Activated T-cell treated with anti-CD3 and anti-CD28 coated beads, Interleukin-2, amount 50 U/mL, for 24 hours (primary cell): ENCODE results near the gene GNAL.

Experiments
- DNase-seq: peaks from one replicate; pipeline ENCODE4 v3.0.0-alpha.2; 2020
- H3K27ac Mint-ChIP-seq: 2 replicates; pipeline ENCODE4 v1.8.0; 2020; ENCODE audit warnings: mild to moderate bottlenecking, mixed read lengths
- H3K27me3 Mint-ChIP-seq: 2 replicates; pipeline ENCODE4 v1.8.0; 2020; ENCODE audit warnings: mixed read lengths
- H3K36me3 Mint-ChIP-seq: 2 replicates; pipeline ENCODE4 v1.8.0; 2020; ENCODE audit warnings: low read depth, mixed read lengths
- H3K4me1 Mint-ChIP-seq: 2 replicates; pipeline ENCODE4 v1.8.0; 2020; ENCODE audit warnings: low read depth, mixed read lengths
- H3K4me3 Mint-ChIP-seq: 2 replicates; pipeline ENCODE4 v1.8.0; 2020; ENCODE audit warnings: mild to moderate bottlenecking, moderate library complexity, mixed read lengths
- H3K9me3 Mint-ChIP-seq: 2 replicates; pipeline ENCODE4 v1.8.0; 2020; ENCODE audit warnings: mixed read lengths

GNAL gene

DNA sequence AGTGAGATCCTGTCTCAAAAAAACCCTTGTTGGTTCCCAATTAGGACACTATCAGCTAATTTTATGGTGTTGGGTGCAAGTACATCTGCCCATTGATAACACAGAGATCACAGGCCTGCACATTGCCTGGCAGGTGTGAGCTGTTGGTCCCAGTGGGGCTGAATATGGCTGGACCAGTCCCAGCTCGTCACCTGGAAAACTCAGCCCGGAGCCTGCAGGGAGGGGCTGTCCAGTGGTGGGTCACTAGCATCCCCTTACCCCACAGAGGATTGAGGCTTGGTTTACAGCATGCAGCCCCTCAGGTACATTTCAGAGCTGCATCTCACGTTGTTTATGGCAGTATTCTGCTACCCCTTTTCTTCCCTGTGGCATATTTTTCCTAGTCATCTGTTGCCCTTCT is 121.3 kb downstream of the GNAL start:
- Mint-ChIP-seq H3K9me3 (no peaks in the 10 kb centered on the region), H3K27ac (no peak overlapping the region), H3K36me3 (no peaks in the 10 kb centered on the region), H3K4me1 (no peaks in the 10 kb centered on the region), H3K27me3 (peaks cover 4% of the 10 kb centered on the region), H3K4me3 (no peak overlapping the region)
- no peak for DNase-seq

- H3K4me1 Mint-ChIP-seq: no peaks in the 10 kb centered on the region
- no peak for DNase-seq
- H3K27me3 Mint-ChIP-seq: peaks cover 4% of the 10 kb centered on the region
- H3K9me3 Mint-ChIP-seq: no peaks in the 10 kb centered on the region
- no peaks in the 10 kb centered on the region for H3K36me3 Mint-ChIP-seq
- no peak overlapping the region for H3K27ac Mint-ChIP-seq
- no peak overlapping the region for H3K4me3 Mint-ChIP-seq
Measured at GRCh38 chr18:11811009-11811408, 121.9 kb downstream of the GNAL start.

DNA sequence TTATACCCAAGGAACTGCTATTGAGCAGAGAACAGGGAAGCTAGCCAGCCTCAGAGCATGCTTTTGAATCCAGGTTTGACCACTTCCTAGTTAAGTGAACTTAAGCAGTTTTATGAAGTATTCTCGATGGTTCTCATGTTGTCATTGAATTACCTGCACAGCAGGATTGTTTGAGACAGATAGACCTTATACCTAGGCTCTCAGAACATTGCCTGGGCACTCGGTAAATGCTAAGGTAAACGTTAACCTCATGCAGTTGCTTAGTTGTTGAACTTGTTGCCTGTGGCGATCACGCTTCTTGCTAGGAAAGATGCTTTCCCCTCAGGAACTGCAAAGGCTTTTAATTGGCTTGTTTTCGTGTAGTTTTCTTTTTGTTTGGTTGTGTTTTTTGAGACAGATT is 128.2 kb downstream of the GNAL start:
- Mint-ChIP-seq H3K9me3 (no peaks in the 10 kb centered on the region), H3K27ac (no peak overlapping the region), H3K36me3 (no peaks in the 10 kb centered on the region), H3K4me1 (no peaks in the 10 kb centered on the region), H3K4me3 (no peak overlapping the region), H3K27me3 (no peaks in the 10 kb centered on the region)
- DNase-seq: no peak

- no peak for DNase-seq
- no peak overlapping the region for H3K27ac Mint-ChIP-seq
- no peak overlapping the region for H3K4me3 Mint-ChIP-seq
- H3K4me1 Mint-ChIP-seq: no peaks in the 10 kb centered on the region
- no peaks in the 10 kb centered on the region for H3K36me3 Mint-ChIP-seq
- no peaks in the 10 kb centered on the region for H3K27me3 Mint-ChIP-seq
- H3K9me3 Mint-ChIP-seq: no peaks in the 10 kb centered on the region
Measured at GRCh38 chr18:11818486-11819203, 129.6 kb downstream of the GNAL start.

DNA sequence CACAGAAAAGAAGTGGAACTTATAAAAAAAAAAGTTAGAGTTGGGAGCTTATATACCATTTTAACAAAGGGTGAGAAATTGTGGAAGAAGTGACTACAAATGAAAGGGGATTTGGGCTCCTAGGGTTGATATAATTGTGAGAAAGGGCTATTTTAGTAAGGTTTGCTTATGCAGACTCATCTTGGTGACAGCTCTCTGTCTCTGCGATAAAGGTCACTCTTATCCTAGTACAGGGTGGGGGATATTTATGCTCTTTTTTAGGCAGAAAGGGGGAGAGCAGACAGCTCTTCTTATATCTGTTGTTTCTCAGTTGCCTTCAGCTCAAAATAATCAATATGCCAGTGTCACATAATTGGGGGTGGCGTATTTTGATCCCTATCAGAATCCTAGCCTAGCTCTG is 130.9 kb downstream of the GNAL start:
- Mint-ChIP-seq H3K36me3 (no peaks in the 10 kb centered on the region), H3K27me3 (no peaks in the 10 kb centered on the region), H3K4me3 (no peak overlapping the region), H3K27ac (no peak overlapping the region), H3K9me3 (no peaks in the 10 kb centered on the region), H3K4me1 (no peaks in the 10 kb centered on the region)
- no peak for DNase-seq

GRCh38 chr18:11820697-11821096 is 131.6 kb downstream of the GNAL start:
- H3K4me1 Mint-ChIP-seq: no peaks in the 10 kb centered on the region
- no peak overlapping the region for H3K4me3 Mint-ChIP-seq

DNA sequence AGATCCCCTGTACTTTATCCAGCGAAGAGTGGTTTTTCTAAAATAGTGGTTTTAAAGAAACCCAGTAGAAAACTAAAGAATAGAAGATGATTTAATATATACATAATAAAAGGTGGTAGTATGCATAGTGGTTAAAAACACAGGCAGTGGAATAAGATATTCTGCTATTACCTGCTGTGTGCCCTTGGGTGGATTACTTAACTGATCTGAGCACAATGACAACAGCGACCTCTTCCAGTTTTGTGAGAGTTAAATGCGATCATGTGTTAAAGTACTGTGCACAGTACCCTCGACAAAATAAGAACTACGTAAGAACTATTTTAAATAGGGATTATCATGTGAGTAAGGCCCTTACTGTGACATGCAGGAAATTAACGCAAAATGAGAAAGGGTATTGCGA is 132.1 kb downstream of the GNAL start:
- Mint-ChIP-seq H3K4me1 (no peaks in the 10 kb centered on the region), H3K27ac (no peak overlapping the region), H3K9me3 (no peaks in the 10 kb centered on the region), H3K36me3 (no peaks in the 10 kb centered on the region), H3K4me3 (no peak overlapping the region), H3K27me3 (no peaks in the 10 kb centered on the region)
- DNase-seq: no peak

More at GRCh38 chr18:11820697-11821096, 131.6 kb downstream of the GNAL start:
- H3K9me3 Mint-ChIP-seq: no peaks in the 10 kb centered on the region
- no peaks in the 10 kb centered on the region for H3K36me3 Mint-ChIP-seq
- no peaks in the 10 kb centered on the region for H3K27me3 Mint-ChIP-seq
- no peak for DNase-seq
- H3K27ac Mint-ChIP-seq: no peak overlapping the region

DNA sequence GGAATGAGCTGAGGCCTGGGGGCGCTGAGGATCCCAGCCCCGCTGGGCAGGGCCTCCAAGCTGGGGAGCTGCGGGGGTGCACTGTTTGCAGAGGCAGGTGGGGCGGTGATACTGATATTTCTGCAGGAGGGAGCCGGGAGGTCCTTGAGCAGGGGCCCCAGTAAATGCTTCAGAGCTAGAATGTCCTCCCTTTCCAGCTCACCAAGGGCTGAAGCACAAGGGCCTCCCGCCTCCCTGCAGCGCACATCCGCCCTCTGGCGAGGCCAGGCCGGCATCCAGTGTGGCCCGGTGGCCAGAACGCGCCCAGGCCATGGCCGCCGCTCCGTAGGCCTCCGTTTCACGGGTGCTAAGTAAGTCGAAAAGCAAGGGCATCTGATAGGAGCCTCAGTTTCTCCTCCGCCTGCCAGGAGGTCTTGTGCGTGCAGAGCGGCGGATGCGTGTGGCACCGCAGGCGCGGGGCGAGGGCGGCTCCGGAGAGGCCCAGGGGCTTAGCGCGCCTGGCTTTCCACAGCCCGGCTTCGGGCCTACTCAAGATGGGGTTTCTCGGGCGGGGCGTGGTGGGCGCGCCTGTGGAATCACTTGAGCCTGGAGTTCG is 132.7 kb downstream of the GNAL start:
- Mint-ChIP-seq H3K36me3 (no peaks in the 10 kb centered on the region), H3K9me3 (no peaks in the 10 kb centered on the region), H3K27ac (no peak overlapping the region), H3K4me3 (no peak overlapping the region), H3K4me1 (no peaks in the 10 kb centered on the region), H3K27me3 (no peaks in the 10 kb centered on the region)
- no peak for DNase-seq

DNA sequence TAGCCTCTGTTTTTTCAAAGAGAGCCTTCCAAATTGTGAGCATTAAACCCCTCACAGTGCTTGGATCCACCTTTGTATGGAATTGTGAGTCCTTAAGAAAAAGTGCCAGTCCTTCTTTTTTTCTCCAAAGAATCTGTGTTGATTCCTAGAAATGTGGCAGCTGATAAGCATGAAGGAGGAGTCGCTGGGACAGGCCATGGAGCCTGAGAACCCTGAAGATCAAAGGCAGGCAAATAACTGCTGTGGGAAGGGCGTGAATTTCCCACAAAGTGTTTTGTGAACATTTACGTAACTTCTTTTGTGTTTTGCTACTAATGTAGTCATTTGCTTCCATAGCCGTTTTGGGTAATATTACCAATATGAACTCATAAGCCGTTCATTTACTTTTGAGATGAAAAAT is 134.5 kb downstream of the GNAL start:
- Mint-ChIP-seq H3K4me3 (no peak overlapping the region), H3K36me3 (no peaks in the 10 kb centered on the region), H3K4me1 (no peaks in the 10 kb centered on the region), H3K27me3 (no peaks in the 10 kb centered on the region), H3K9me3 (no peaks in the 10 kb centered on the region), H3K27ac (no peak overlapping the region)
- DNase-seq: no peak

GRCh38 chr18:11826836-11827235 is 137.8 kb downstream of the GNAL start:
- H3K27ac Mint-ChIP-seq: no peak overlapping the region
- H3K36me3 Mint-ChIP-seq: no peaks in the 10 kb centered on the region
- no peak for DNase-seq
- H3K27me3 Mint-ChIP-seq: no peaks in the 10 kb centered on the region
- H3K4me1 Mint-ChIP-seq: peaks cover 4% of the 10 kb centered on the region
- no peak overlapping the region for H3K4me3 Mint-ChIP-seq
- no peaks in the 10 kb centered on the region for H3K9me3 Mint-ChIP-seq

- peak overlapping the region; percentile 23 for H3K27ac Mint-ChIP-seq
- DNase-seq: no peak
- H3K4me3 Mint-ChIP-seq: no peak overlapping the region
- no peaks in the 10 kb centered on the region for H3K9me3 Mint-ChIP-seq
- no peaks in the 10 kb centered on the region for H3K36me3 Mint-ChIP-seq
- H3K4me1 Mint-ChIP-seq: peaks cover 4% of the 10 kb centered on the region
- no peaks in the 10 kb centered on the region for H3K27me3 Mint-ChIP-seq
Measured at GRCh38 chr18:11828786-11829432, 139.8 kb downstream of the GNAL start.

DNA sequence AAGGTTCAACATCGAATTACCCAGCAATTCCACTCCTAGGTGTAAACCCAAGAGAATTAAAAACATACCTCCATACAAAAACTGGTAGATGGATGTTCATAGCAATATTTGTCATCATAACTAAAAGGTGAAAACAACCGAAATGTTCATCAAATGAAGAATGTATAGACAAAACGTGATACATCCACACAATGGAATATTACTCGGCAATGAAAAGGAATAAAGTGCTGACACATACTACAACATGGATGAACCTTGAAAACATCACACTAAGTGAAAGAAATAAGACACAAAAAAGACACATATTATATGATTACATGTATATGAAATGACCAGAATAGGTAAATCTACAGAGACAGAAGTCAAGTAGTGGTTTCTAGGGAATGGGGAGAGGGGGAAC is 141.5 kb downstream of the GNAL start:
- H3K27me3 Mint-ChIP-seq: no peaks in the 10 kb centered on the region
- H3K27ac Mint-ChIP-seq: no peak overlapping the region
- DNase-seq: no peak
- no peaks in the 10 kb centered on the region for H3K36me3 Mint-ChIP-seq
- H3K9me3 Mint-ChIP-seq: no peaks in the 10 kb centered on the region
- peaks cover 4% of the 10 kb centered on the region for H3K4me1 Mint-ChIP-seq
- no peak overlapping the region for H3K4me3 Mint-ChIP-seq

GRCh38 chr18:11831921-11832320 is 142.9 kb downstream of the GNAL start:
- Mint-ChIP-seq H3K27ac (no peak overlapping the region), H3K4me3 (no peak overlapping the region), H3K4me1 (peaks cover 4% of the 10 kb centered on the region), H3K36me3 (no peaks in the 10 kb centered on the region), H3K27me3 (no peaks in the 10 kb centered on the region), H3K9me3 (no peaks in the 10 kb centered on the region)
- DNase-seq: no peak

GRCh38 chr18:11834772-11835171 is 145.7 kb downstream of the GNAL start:
- H3K9me3 Mint-ChIP-seq: no peaks in the 10 kb centered on the region
- H3K4me3 Mint-ChIP-seq: no peak overlapping the region
- no peak for DNase-seq
- no peaks in the 10 kb centered on the region for H3K27me3 Mint-ChIP-seq
- no peaks in the 10 kb centered on the region for H3K36me3 Mint-ChIP-seq
- no peaks in the 10 kb centered on the region for H3K4me1 Mint-ChIP-seq
- H3K27ac Mint-ChIP-seq: no peak overlapping the region

DNA sequence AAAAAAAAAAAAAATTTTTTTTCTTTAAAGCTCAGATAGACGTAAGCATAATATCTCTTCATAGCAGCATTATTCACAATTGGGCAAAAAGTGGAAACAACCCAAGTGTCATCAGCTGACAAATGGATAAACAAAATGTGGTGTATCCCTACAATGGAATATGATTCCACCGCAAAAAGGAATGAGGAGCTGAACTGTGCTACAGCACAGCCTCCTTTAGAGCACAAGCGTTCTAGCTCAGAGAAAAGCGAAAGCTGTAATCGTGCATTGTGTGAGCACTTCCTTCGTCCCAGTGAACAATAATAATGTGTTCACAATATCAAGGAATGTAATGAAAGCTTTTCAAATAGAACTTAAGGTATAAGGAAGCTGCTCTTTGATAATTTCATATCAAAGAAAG is 150.5 kb downstream of the GNAL start:
- no peak overlapping the region for H3K27ac Mint-ChIP-seq
- no peaks in the 10 kb centered on the region for H3K9me3 Mint-ChIP-seq
- no peak for DNase-seq
- no peak overlapping the region for H3K4me3 Mint-ChIP-seq
- H3K4me1 Mint-ChIP-seq: no peaks in the 10 kb centered on the region
- no peaks in the 10 kb centered on the region for H3K27me3 Mint-ChIP-seq
- H3K36me3 Mint-ChIP-seq: no peaks in the 10 kb centered on the region
